ENCODE results near the gene PCYT2. TPM values are rescaled to one million over a fixed set of nuclear protein-coding genes. Genes with fewer than 3 reads are reported as not detected.
"Not testable (repeated sequence)": the region's sequence is repeated elsewhere in the genome, so short reads cannot be mapped to it uniquely, and the experiment has no call there.

The PCYT2 gene
- total RNA-seq, 1 experiment from 2014 or later: 43.4 TPM

GRCh38 chr17:81927653-81928543 lies 16.7 kb upstream of the PCYT2 start, which contains the start of gene MAFG:
TSS of gene MAFG (minus strand) at chr17:81927735. CDS start at chr17:81923185, 4,550 bp downstream.
- peak; percentile 93 for DNase-seq (ENCODE audit: low read depth)

GRCh38 chr17:81927152-81927652 lies 16.0 kb upstream of the PCYT2 start:
- DNase-seq (ENCODE audit: low read depth): no peak

- DNase-seq (ENCODE audit: low read depth): peak; percentile 83
Observed at GRCh38 chr17:81926451-81927151, 15.4 kb upstream of the PCYT2 start.

GRCh38 chr17:81925860-81926450 lies 14.8 kb upstream of the PCYT2 start:
- no peak for DNase-seq (ENCODE audit: low read depth)

GRCh38 chr17:81924557-81925532 lies 13.6 kb upstream of the PCYT2 start:
- DNase-seq (ENCODE audit: low read depth): no peak

- DNase-seq (ENCODE audit: low read depth): no peak
Observed at GRCh38 chr17:81923302-81924260, 12.4 kb upstream of the PCYT2 start.

GRCh38 chr17:81922566-81923301 lies 11.5 kb upstream of the PCYT2 start:
- no peak for DNase-seq (ENCODE audit: low read depth)

GRCh38 chr17:81921996-81922565 lies 10.9 kb upstream of the PCYT2 start:
- DNase-seq (ENCODE audit: low read depth): no peak

- no peak for DNase-seq (ENCODE audit: low read depth)
Observed at GRCh38 chr17:81921537-81921862, 10.3 kb upstream of the PCYT2 start.

- no peak for DNase-seq (ENCODE audit: low read depth)
Observed at GRCh38 chr17:81920612-81921536, 9.7 kb upstream of the PCYT2 start.

- no peak for DNase-seq (ENCODE audit: low read depth)
Observed at GRCh38 chr17:81918832-81919545, 7.8 kb upstream of the PCYT2 start.

- DNase-seq (ENCODE audit: low read depth): not testable (repeated sequence)
Observed at GRCh38 chr17:81918333-81918669, 7.1 kb upstream of the PCYT2 start.

- peak; percentile 65 for DNase-seq (ENCODE audit: low read depth)
Observed at GRCh38 chr17:81917565-81918332, 6.5 kb upstream of the PCYT2 start, which contains the start of gene SIRT7. TSS of gene SIRT7 (minus strand) at chr17:81918176. CDS start at chr17:81918131, 45 bp downstream.

GRCh38 chr17:81916234-81917001 lies 5.2 kb upstream of the PCYT2 start:
- peak; percentile 52 for DNase-seq (ENCODE audit: low read depth)

GRCh38 chr17:81915331-81915730 lies 4.1 kb upstream of the PCYT2 start:
- no peak for DNase-seq (ENCODE audit: low read depth)
